Measurements from ENCODE around the gene PXMP4.
A peak's percentile ranks its signal among the peaks of the same experiment; 100 is the strongest.

PXMP4 gene

GRCh38 chr20:33680686-33681085 lies 39.4 kb downstream of the PXMP4 start:
- Histone ChIP-seq H3K4me1 (ENCODE audit: control insufficient read depth, insufficient read depth, low read length) (peaks cover 7% of the 10 kb centered on the region; the same call in 1 of the 2 replicates), H3K27ac (ENCODE audit: extremely low read depth, low read depth, low read length) (no peak overlapping the region), H3K4me3 (ENCODE audit: low read depth, low read length) (no peak overlapping the region), H3K9me3 (ENCODE audit: control insufficient read depth, insufficient read depth, low read depth, low read length) (no peaks in the 10 kb centered on the region), H3K36me3 (ENCODE audit: control insufficient read depth in 2 of 2, insufficient read depth in 1 of 2, low read length in 2 of 2) (peaks cover 13 to 83% of the 10 kb centered on the region in 2 experiments; a peak in 2 of 3 replicates)
- no peak for TF ChIP-seq ZNF621 (tag by site-specific recombination; IDR thresholded peaks at IDR 0.05)
- TF ChIP-seq ZNF112 (tag by site-specific recombination; IDR thresholded peaks at IDR 0.05), result no peak
- TF ChIP-seq KLF7 (tag by site-specific recombination; IDR thresholded peaks at IDR 0.05; ENCODE audit: borderline replicate concordance), result no peak
- TF ChIP-seq MZF1 (tag by site-specific recombination; IDR thresholded peaks at IDR 0.05; ENCODE audit: borderline replicate concordance), result no peak
- no peak for TF ChIP-seq ZNF677 (tag by site-specific recombination; IDR thresholded peaks at IDR 0.05)
- TF ChIP-seq ZNF133 (tag by site-specific recombination; IDR thresholded peaks at IDR 0.05), result no peak
- no peak for TF ChIP-seq KLF9 (tag by site-specific recombination; IDR thresholded peaks at IDR 0.05; ENCODE audit: low read depth)
- TF ChIP-seq ZNF433 (tag by site-specific recombination; IDR thresholded peaks at IDR 0.05; ENCODE audit: low read depth), result no peak
- TF ChIP-seq ZBTB48 (tag by site-specific recombination; IDR thresholded peaks at IDR 0.05), result no peak
- TF ChIP-seq ZNF768 (tag by site-specific recombination; IDR thresholded peaks at IDR 0.05), result no peak
- TF ChIP-seq ZNF398 (tag by site-specific recombination; IDR thresholded peaks at IDR 0.05), result no peak
- TF ChIP-seq ZBTB17 (tag by site-specific recombination; IDR thresholded peaks at IDR 0.05), result no peak
- TF ChIP-seq ZNF549 (tag by site-specific recombination; IDR thresholded peaks at IDR 0.05), result no peak
- no peak for TF ChIP-seq ZNF624 (tag by site-specific recombination; IDR thresholded peaks at IDR 0.05)
- TF ChIP-seq PRDM6 (tag by site-specific recombination; IDR thresholded peaks at IDR 0.05), result no peak
- TF ChIP-seq, protein P1, sequence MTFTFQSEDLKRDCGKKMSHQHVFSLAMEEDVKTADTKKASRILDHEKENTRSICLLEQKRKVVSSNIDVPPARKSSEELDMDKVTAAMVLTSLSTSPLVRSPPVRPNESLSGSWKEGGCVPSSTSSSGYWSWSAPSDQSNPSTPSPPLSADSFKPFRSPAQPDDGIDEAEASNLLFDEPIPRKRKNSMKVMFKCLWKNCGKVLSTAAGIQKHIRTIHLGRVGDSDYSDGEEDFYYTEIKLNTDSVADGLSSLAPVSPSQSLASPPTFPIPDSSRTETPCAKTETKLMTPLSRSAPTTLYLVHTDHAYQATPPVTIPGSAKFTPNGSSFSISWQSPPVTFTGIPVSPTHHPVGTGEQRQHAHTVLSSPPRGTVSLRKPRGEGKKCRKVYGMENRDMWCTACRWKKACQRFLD (tag by site-specific recombination; IDR thresholded peaks at IDR 0.05), result no peak
- no peak for TF ChIP-seq SCRT2 (tag by site-specific recombination; IDR thresholded peaks at IDR 0.05)
- no peak for TF ChIP-seq HOXC10 (CRISPR knock-in tag; IDR thresholded peaks at IDR 0.05)
- CTCF ChIA-PET, result interaction anchor here (0.6 kb wide), 1 partner anchor 233 kb away, joined by 3 read pairs; no protein-coding TSS in a partner anchor
- POLR2A ChIA-PET, result interaction anchor here (0.7 to 1.1 kb wide), 2 partner anchors 17 to 1196 kb away, joined by 3 read pairs; partner anchors contain the start of gene ACSS2

DNA sequence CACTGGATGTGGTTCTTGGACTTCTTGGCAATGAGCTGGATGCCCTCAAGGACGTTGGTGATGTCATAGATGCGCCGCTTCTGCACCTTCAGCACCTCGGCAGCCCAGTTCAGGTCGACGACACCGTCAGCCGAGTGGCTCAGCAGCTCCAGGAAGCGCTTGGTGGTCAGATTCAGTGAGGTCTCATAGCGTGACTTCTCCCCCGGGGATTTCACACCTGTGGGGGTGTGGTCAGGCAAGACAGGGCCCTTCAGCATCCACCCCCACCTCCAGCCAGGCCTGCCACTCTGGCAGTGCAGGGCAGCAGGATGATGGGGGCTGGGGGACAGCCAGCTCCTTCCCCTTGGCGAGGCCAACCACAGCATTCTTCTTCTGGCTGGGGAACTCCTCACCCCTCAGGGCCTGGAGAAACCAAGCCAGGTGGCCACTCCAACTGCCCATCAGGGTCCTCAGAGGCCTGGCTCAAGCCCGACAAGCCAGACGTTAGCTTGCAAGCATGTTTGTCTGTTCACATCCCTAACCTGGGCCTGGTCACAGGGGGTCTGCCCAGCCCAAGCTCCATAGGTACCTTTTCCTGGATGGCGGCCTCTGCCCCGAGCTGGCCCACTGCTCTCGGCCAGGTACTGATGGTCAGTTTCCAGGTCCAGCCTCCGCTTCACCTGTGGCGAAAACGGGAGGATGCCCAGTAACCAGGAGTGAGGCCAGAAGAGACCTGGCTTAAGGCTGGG lies 40.2 kb downstream of the PXMP4 start:
- POLR2A ChIA-PET, result interaction anchor here (0.6 to 1.2 kb wide), 2 partner anchors 18 to 53 kb away, joined by 3 to 4 read pairs; partner anchors contain the start of gene ZNF341
- CTCF ChIA-PET, result interaction anchor here (0.6 kb wide), 2 partner anchors 41 to 234 kb away, joined by 3 to 4 read pairs; no protein-coding TSS in a partner anchor
- Histone ChIP-seq H3K4me1 (ENCODE audit: control insufficient read depth, insufficient read depth, low read length) (peaks cover 7% of the 10 kb centered on the region; the same call in 1 of the 2 replicates), H3K36me3 (ENCODE audit: control insufficient read depth in 2 of 2, insufficient read depth in 1 of 2, low read length in 2 of 2) (peaks cover 13 to 78% of the 10 kb centered on the region in 2 experiments; a peak in 2 of 3 replicates), H3K27ac (ENCODE audit: extremely low read depth, low read depth, low read length) (peak overlapping the region; percentile 34), H3K9me3 (ENCODE audit: control insufficient read depth, insufficient read depth, low read depth, low read length) (no peaks in the 10 kb centered on the region), H3K4me3 (ENCODE audit: low read depth, low read length) (no peak overlapping the region)
- TF ChIP-seq, protein P2, sequence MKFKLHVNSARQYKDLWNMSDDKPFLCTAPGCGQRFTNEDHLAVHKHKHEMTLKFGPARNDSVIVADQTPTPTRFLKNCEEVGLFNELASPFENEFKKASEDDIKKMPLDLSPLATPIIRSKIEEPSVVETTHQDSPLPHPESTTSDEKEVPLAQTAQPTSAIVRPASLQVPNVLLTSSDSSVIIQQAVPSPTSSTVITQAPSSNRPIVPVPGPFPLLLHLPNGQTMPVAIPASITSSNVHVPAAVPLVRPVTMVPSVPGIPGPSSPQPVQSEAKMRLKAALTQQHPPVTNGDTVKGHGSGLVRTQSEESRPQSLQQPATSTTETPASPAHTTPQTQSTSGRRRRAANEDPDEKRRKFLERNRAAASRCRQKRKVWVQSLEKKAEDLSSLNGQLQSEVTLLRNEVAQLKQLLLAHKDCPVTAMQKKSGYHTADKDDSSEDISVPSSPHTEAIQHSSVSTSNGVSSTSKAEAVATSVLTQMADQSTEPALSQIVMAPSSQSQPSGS (tag by site-specific recombination; IDR thresholded peaks at IDR 0.05; ENCODE audit: low read depth), result peak; percentile 44; the same call in 1 of the 2 replicates
- TF ChIP-seq PRDM6 (tag by site-specific recombination; IDR thresholded peaks at IDR 0.05) (no peak), ZNF202 (tag by site-specific recombination; IDR thresholded peaks at IDR 0.05; ENCODE audit: borderline replicate concordance) (no peak), KLF16 (tag by site-specific recombination; IDR thresholded peaks at IDR 0.05) (no peak)

Data from HEK293 (cell line).